Effector memory CD8-positive, alpha-beta T cell (primary cell): ENCODE results near the gene DENND2A.
"Not testable (repeated sequence)": the region's sequence is repeated elsewhere in the genome, so short reads cannot be mapped to it uniquely, and the experiment has no call there.

Experiments used
- ATAC-seq: fragments of 150-1000 bp; cut with Tn5 transposase; replicated peaks from 2 replicates; pipeline ENCODE4 v1.10.0; 2021; ENCODE audit warnings: mild to moderate bottlenecking, moderate library complexity
- DNase-seq, 3 experiments: peaks; one replicate each; pipeline ENCODE4 v3.0.0; 2021
- H3K27ac Mint-ChIP-seq, 2 donors: one replicate each; pipeline ENCODE4 v1.8.0; 2022; ENCODE audit warnings: mild to moderate bottlenecking in 2 of 2, mixed read lengths in 2 of 2, moderate library complexity in 2 of 2
- H3K27me3 Mint-ChIP-seq, 2 donors: one replicate each; pipeline ENCODE4 v1.8.0; 2022; ENCODE audit warnings: mixed read lengths in 2 of 2
- H3K36me3 Mint-ChIP-seq: one replicate; pipeline ENCODE4 v1.8.0; 2022; ENCODE audit warnings: mild to moderate bottlenecking, moderate library complexity, mixed read lengths; ENCODE audit not compliant: insufficient read depth
- H3K4me1 Mint-ChIP-seq, 2 donors: one replicate each; pipeline ENCODE4 v1.8.0; 2022; ENCODE audit warnings: low read depth in 2 of 2, mixed read lengths in 2 of 2
- H3K4me3 Mint-ChIP-seq, 2 donors: one replicate each; pipeline ENCODE4 v1.8.0; 2022; ENCODE audit warnings: mild to moderate bottlenecking in 2 of 2, mixed read lengths in 2 of 2, moderate library complexity in 2 of 2
- H3K9me3 Mint-ChIP-seq, 2 donors: one replicate each; pipeline ENCODE4 v1.8.0; 2022; ENCODE audit warnings: mixed read lengths in 2 of 2

DENND2A gene

GRCh38 chr7:140631602-140632001 lies 9.0 kb downstream of the DENND2A start:
- DNase-seq = no peak
- no peak overlapping the region for H3K27ac Mint-ChIP-seq
- H3K9me3 Mint-ChIP-seq = no peaks in the 10 kb centered on the region
- ATAC-seq = no peak
- no peak overlapping the region for H3K4me3 Mint-ChIP-seq
- peaks cover 24 to 45% of the 10 kb centered on the region in 2 donors for H3K27me3 Mint-ChIP-seq
- no peaks in the 10 kb centered on the region for H3K36me3 Mint-ChIP-seq
- H3K4me1 Mint-ChIP-seq = no peaks in the 10 kb centered on the region

- no peaks in the 10 kb centered on the region for H3K4me1 Mint-ChIP-seq
- H3K27ac Mint-ChIP-seq = no peak overlapping the region
- DNase-seq = no peak
- H3K9me3 Mint-ChIP-seq = no peaks in the 10 kb centered on the region
- peaks cover 26 to 45% of the 10 kb centered on the region in 2 donors for H3K27me3 Mint-ChIP-seq
- no peak overlapping the region for H3K4me3 Mint-ChIP-seq
- ATAC-seq = no peak
- H3K36me3 Mint-ChIP-seq = no peaks in the 10 kb centered on the region
These were observed 9.6 kb downstream of the DENND2A start for GRCh38 chr7:140631021-140631420.

GRCh38 chr7:140625908-140626868 lies 14.4 kb downstream of the DENND2A start:
- Mint-ChIP-seq H3K27ac (no peak overlapping the region), H3K4me1 (no peaks in the 10 kb centered on the region), H3K36me3 (no peaks in the 10 kb centered on the region), H3K4me3 (no peak overlapping the region), H3K9me3 (no peaks in the 10 kb centered on the region), H3K27me3 (peaks cover 22 to 32% of the 10 kb centered on the region in 2 donors)
- no peak for ATAC-seq
- no peak for DNase-seq

GRCh38 chr7:140625192-140625558 lies 15.4 kb downstream of the DENND2A start:
- H3K9me3 Mint-ChIP-seq, ATAC-seq, H3K36me3 Mint-ChIP-seq, H3K4me3 Mint-ChIP-seq, DNase-seq, H3K4me1 Mint-ChIP-seq, H3K27ac Mint-ChIP-seq: not testable (repeated sequence)
- H3K27me3 Mint-ChIP-seq = peaks cover 22 to 23% of the 10 kb centered on the region in 2 donors

GRCh38 chr7:140624392-140625191 lies 16.0 kb downstream of the DENND2A start:
- no peaks in the 10 kb centered on the region for H3K4me1 Mint-ChIP-seq
- H3K27me3 Mint-ChIP-seq = peaks cover 22 to 23% of the 10 kb centered on the region in 2 donors
- ATAC-seq (no peak), DNase-seq (no peak)
- H3K4me3 Mint-ChIP-seq = no peak overlapping the region
- no peaks in the 10 kb centered on the region for H3K9me3 Mint-ChIP-seq
- H3K36me3 Mint-ChIP-seq = no peaks in the 10 kb centered on the region
- H3K27ac Mint-ChIP-seq = no peak overlapping the region

- Mint-ChIP-seq H3K4me1 (no peaks in the 10 kb centered on the region), H3K9me3 (no peaks in the 10 kb centered on the region), H3K4me3 (no peak overlapping the region), H3K27ac (no peak overlapping the region), H3K36me3 (no peaks in the 10 kb centered on the region), H3K27me3 (peaks cover 16 to 23% of the 10 kb centered on the region in 2 donors)
- DNase-seq (no peak), ATAC-seq (no peak)
These were observed 16.6 kb downstream of the DENND2A start for GRCh38 chr7:140623980-140624379.

- no peaks in the 10 kb centered on the region for H3K9me3 Mint-ChIP-seq
- H3K4me3 Mint-ChIP-seq = no peak overlapping the region
- DNase-seq (no peak), ATAC-seq (no peak)
- no peaks in the 10 kb centered on the region for H3K4me1 Mint-ChIP-seq
- no peak overlapping the region for H3K27ac Mint-ChIP-seq
- no peaks in the 10 kb centered on the region for H3K36me3 Mint-ChIP-seq
- peaks cover 12 to 19% of the 10 kb centered on the region in 2 donors for H3K27me3 Mint-ChIP-seq
These were observed 19.1 kb downstream of the DENND2A start for GRCh38 chr7:140621401-140622021.

- not testable (repeated sequence) for H3K9me3 Mint-ChIP-seq, DNase-seq, H3K4me3 Mint-ChIP-seq, H3K27ac Mint-ChIP-seq, H3K36me3 Mint-ChIP-seq, ATAC-seq, H3K4me1 Mint-ChIP-seq
- peaks cover 8 to 12% of the 10 kb centered on the region in 2 donors for H3K27me3 Mint-ChIP-seq
These were observed 20.6 kb downstream of the DENND2A start for GRCh38 chr7:140619915-140620510.

GRCh38 chr7:140619176-140619575 lies 21.4 kb downstream of the DENND2A start:
- ATAC-seq = no peak
- no peaks in the 10 kb centered on the region for H3K4me1 Mint-ChIP-seq
- no peak overlapping the region for H3K4me3 Mint-ChIP-seq
- no peak overlapping the region for H3K27ac Mint-ChIP-seq
- H3K27me3 Mint-ChIP-seq = peaks cover 4 to 5% of the 10 kb centered on the region in 2 donors
- no peaks in the 10 kb centered on the region for H3K9me3 Mint-ChIP-seq
- H3K36me3 Mint-ChIP-seq = no peaks in the 10 kb centered on the region
- DNase-seq = no peak

GRCh38 chr7:140618306-140618705 lies 22.3 kb downstream of the DENND2A start:
- no peaks in the 10 kb centered on the region for H3K36me3 Mint-ChIP-seq
- no peak overlapping the region for H3K27ac Mint-ChIP-seq
- H3K9me3 Mint-ChIP-seq = no peaks in the 10 kb centered on the region
- ATAC-seq = no peak
- DNase-seq = no peak
- H3K4me3 Mint-ChIP-seq = no peak overlapping the region
- no peaks in the 10 kb centered on the region for H3K4me1 Mint-ChIP-seq
- no peaks in the 10 kb centered on the region for H3K27me3 Mint-ChIP-seq

- H3K9me3 Mint-ChIP-seq = no peaks in the 10 kb centered on the region
These were observed 23.5 kb downstream of the DENND2A start for GRCh38 chr7:140617081-140617480.

GRCh38 chr7:140616328-140616727 lies 24.3 kb downstream of the DENND2A start:
- no peak for ATAC-seq
- Mint-ChIP-seq H3K36me3 (no peaks in the 10 kb centered on the region), H3K4me3 (no peak overlapping the region), H3K9me3 (no peaks in the 10 kb centered on the region), H3K4me1 (no peaks in the 10 kb centered on the region), H3K27me3 (peaks cover 0 to 8% of the 10 kb centered on the region in 2 donors), H3K27ac (no peak overlapping the region)
- no peak for DNase-seq

More at GRCh38 chr7:140617081-140617480, 23.5 kb downstream of the DENND2A start:
- DNase-seq (no peak), ATAC-seq (no peak)
- Mint-ChIP-seq H3K36me3 (no peaks in the 10 kb centered on the region), H3K4me1 (no peaks in the 10 kb centered on the region), H3K4me3 (no peak overlapping the region), H3K27me3 (peaks cover 0 to under 1% of the 10 kb centered on the region in 2 donors), H3K27ac (no peak overlapping the region)

GRCh38 chr7:140611641-140612040 lies 29.0 kb downstream of the DENND2A start:
- Mint-ChIP-seq H3K27me3 (peaks cover 9 to 15% of the 10 kb centered on the region in 2 donors), H3K4me1 (no peaks in the 10 kb centered on the region), H3K9me3 (no peaks in the 10 kb centered on the region), H3K27ac (no peak overlapping the region), H3K4me3 (no peak overlapping the region), H3K36me3 (no peaks in the 10 kb centered on the region)
- ATAC-seq = no peak
- no peak for DNase-seq
